Fibroblast of skin of right quadriceps (primary cell): ENCODE results near the gene PRPF39.
A peak's percentile ranks its signal among the peaks of the same experiment; 100 is the strongest.
"Not testable (repeated sequence)": the region's sequence is repeated elsewhere in the genome, so short reads cannot be mapped to it uniquely, and the experiment has no call there.

Source experiments
- DNase-seq: peaks from one replicate; pipeline ENCODE4 v3.0.0-alpha.2; 2013

PRPF39 gene

GRCh38 chr14:45142083-45142482 is 58.2 kb downstream of the PRPF39 start:
- not testable (repeated sequence) for DNase-seq

- no peak for DNase-seq
Measured at GRCh38 chr14:45144658-45145057, 60.7 kb downstream of the PRPF39 start.

GRCh38 chr14:45145214-45145613 is 61.3 kb downstream of the PRPF39 start:
- DNase-seq, result no peak

- no peak for DNase-seq
Measured at GRCh38 chr14:45149602-45150001, 65.7 kb downstream of the PRPF39 start.

DNA sequence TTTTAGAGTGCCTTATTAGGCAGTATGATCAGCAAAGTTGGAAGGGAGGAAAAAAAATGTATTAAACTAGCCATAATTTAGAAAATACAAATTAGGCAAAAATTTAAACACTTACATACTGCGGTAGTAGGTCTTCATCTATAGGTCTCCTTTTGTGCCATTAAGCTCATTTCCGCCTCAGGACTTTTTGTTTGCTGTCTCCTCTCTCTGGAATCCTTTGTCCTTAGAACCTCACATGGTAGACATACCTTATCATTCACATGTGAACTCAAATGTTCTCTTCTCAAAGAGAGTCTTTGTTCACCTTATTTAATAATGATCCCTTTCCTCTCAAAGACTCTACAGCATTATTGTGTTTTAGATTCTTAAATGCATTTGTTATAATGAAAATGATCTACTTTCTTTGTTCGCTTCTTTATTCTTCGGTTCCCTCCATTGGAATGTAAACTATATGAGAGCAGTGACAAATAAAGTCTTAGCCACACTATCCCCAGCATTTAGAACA is 66.5 kb downstream of the PRPF39 start:
- no peak for DNase-seq

DNA sequence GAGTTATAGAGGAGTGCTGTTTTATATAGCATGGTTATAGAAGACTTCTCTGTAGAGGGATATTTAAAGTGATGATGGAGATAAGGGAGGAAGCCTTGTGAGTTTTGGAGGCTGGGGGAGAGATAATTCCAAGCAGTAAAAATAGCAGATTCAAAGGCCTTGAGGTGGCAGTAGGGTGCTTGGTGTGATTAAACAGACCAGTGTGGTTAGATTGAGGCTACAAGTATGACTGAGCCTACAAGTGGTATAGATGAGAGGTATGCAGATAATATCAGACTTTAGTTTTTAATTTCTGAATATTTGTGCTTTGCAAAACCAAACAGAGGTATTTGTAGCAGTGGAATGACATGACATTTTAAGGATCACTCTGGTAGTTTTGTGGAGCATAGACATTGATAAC is 72.2 kb downstream of the PRPF39 start:
- DNase-seq, result peak; percentile 7
